IMR-90 (cell line): ENCODE data around the gene RTL5.

Experiments used
- CEBPB ChIP-seq: IDR thresholded peaks from 2 replicates; pipeline ENCODE4 v1.6.1; 2012; ENCODE audit warnings: low read depth, low read length, improper control_type of control experiment
- FOS ChIP-seq: fragments of 150-350 bp; IDR thresholded peaks from 2 replicates; pipeline ENCODE4 v1.6.1; 2016; ENCODE audit warnings: low read depth, low read length
- MAFK ChIP-seq: IDR thresholded peaks from 2 replicates; pipeline ENCODE4 v1.6.1; 2012; ENCODE audit warnings: low read depth, low read length, improper control_type of control experiment
- POLR2A ChIP-seq: IDR thresholded peaks from 2 replicates; pipeline ENCODE4 v1.6.1; 2012; ENCODE audit warnings: mild to moderate bottlenecking, low read depth, low read length
- RFX5 ChIP-seq: IDR thresholded peaks from 2 replicates; pipeline ENCODE4 v1.8.0; 2012; ENCODE audit warnings: low read depth, mild to moderate bottlenecking, low read length, moderate library complexity
- SMC3 ChIP-seq: fragments of 150-350 bp; IDR thresholded peaks from 2 replicates; pipeline ENCODE4 v1.6.1; 2016; ENCODE audit warnings: low read depth, mild to moderate bottlenecking, antibody characterized with exemption, low read length, moderate library complexity
- TF ChIP-seq, protein P1 (sequence below): conservative IDR thresholded peaks from 2 replicates; pipeline ENCODE4 v1.5.1; 2012; ENCODE audit warnings: mild to moderate bottlenecking, low read depth, low read length, improper control_type of control experiment
- TF ChIP-seq, protein P2 (sequence below): fragments of 150-350 bp; IDR thresholded peaks from 2 replicates; pipeline ENCODE4 v1.6.1; 2017; ENCODE audit warnings: mild to moderate bottlenecking, antibody characterized with exemption, low read length, low read depth

DNA sequence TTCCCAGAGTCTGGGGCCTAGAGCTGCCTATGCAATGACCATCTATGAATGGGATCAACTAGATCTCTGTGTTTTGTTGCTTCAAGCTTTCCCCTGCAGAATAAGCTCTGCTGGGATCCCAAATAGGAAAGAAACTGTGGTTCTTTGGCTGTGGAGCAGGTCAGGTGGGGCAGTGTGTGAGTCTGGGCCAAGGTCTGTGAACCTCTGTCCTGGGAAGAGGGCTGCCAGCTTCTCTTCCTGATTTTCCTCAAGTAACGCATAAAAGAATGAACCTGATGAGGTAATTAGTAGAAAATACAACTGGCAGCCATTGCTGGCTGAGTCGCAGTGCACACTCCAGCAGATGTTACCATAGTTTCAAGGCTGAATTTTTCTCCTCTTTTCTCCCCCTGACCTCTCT lies 45.3 kb upstream of the RTL5 start:
- TF ChIP-seq, protein P1, sequence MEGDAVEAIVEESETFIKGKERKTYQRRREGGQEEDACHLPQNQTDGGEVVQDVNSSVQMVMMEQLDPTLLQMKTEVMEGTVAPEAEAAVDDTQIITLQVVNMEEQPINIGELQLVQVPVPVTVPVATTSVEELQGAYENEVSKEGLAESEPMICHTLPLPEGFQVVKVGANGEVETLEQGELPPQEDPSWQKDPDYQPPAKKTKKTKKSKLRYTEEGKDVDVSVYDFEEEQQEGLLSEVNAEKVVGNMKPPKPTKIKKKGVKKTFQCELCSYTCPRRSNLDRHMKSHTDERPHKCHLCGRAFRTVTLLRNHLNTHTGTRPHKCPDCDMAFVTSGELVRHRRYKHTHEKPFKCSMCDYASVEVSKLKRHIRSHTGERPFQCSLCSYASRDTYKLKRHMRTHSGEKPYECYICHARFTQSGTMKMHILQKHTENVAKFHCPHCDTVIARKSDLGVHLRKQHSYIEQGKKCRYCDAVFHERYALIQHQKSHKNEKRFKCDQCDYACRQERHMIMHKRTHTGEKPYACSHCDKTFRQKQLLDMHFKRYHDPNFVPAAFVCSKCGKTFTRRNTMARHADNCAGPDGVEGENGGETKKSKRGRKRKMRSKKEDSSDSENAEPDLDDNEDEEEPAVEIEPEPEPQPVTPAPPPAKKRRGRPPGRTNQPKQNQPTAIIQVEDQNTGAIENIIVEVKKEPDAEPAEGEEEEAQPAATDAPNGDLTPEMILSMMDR = no peak
- no peak for TF ChIP-seq SMC3
- no peak for TF ChIP-seq RFX5
- TF ChIP-seq CEBPB = no peak
- TF ChIP-seq, protein P2, sequence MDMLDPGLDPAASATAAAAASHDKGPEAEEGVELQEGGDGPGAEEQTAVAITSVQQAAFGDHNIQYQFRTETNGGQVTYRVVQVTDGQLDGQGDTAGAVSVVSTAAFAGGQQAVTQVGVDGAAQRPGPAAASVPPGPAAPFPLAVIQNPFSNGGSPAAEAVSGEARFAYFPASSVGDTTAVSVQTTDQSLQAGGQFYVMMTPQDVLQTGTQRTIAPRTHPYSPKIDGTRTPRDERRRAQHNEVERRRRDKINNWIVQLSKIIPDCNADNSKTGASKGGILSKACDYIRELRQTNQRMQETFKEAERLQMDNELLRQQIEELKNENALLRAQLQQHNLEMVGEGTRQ = no peak
- TF ChIP-seq FOS = no peak
- TF ChIP-seq MAFK = no peak
- no peak for TF ChIP-seq POLR2A
